GM13977 (cell line): Measurements from ENCODE around the gene NEURL4.

Source experiments
- DNase-seq: peaks from one replicate; pipeline ENCODE4 v3.0.0; 2012; ENCODE audit warnings: low spot score
- in situ Hi-C: fragments of 300-500 bp; cut with MboI; formaldehyde crosslinking; loops from one replicate; pipeline ENCODE4 v1.12.0; 2022; ENCODE audit warnings: low sequenced_read_pairs, low pct_unique_long_range_greater_than_20kb, mixed read lengths, inconsistent platforms; ENCODE audit not compliant: unreplicated experiment
- TF ChIP-seq, protein P1 (sequence below): IDR thresholded peaks from 2 replicates; pipeline ENCODE4 v1.5.1; 2012; ENCODE audit warnings: mild to moderate bottlenecking, control low read depth; ENCODE audit not compliant: insufficient read depth; ENCODE audit errors: extremely low read depth, missing control alignments

NEURL4 gene

DNA sequence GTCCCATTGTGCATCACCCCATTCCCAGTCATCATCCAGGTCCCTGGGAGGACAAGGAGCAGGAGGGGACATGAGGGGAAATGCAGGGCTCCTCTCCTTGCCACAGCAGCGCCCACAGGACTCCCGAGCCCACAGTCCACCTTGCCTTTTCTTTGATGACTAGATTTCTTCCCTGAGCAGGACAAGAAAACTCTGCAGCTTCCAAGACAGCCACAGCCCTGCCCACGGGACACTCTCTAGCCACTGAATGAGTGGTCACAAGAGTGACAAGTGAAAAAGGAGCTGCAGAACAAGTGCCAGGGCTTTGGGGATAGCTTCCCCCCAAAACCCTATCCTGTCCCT lies 4.7 kb downstream of the NEURL4 start:
- TF ChIP-seq, protein P1, sequence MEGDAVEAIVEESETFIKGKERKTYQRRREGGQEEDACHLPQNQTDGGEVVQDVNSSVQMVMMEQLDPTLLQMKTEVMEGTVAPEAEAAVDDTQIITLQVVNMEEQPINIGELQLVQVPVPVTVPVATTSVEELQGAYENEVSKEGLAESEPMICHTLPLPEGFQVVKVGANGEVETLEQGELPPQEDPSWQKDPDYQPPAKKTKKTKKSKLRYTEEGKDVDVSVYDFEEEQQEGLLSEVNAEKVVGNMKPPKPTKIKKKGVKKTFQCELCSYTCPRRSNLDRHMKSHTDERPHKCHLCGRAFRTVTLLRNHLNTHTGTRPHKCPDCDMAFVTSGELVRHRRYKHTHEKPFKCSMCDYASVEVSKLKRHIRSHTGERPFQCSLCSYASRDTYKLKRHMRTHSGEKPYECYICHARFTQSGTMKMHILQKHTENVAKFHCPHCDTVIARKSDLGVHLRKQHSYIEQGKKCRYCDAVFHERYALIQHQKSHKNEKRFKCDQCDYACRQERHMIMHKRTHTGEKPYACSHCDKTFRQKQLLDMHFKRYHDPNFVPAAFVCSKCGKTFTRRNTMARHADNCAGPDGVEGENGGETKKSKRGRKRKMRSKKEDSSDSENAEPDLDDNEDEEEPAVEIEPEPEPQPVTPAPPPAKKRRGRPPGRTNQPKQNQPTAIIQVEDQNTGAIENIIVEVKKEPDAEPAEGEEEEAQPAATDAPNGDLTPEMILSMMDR, result no peak
- DNase-seq, result no peak
- in situ Hi-C loops, result no loop called here

DNA sequence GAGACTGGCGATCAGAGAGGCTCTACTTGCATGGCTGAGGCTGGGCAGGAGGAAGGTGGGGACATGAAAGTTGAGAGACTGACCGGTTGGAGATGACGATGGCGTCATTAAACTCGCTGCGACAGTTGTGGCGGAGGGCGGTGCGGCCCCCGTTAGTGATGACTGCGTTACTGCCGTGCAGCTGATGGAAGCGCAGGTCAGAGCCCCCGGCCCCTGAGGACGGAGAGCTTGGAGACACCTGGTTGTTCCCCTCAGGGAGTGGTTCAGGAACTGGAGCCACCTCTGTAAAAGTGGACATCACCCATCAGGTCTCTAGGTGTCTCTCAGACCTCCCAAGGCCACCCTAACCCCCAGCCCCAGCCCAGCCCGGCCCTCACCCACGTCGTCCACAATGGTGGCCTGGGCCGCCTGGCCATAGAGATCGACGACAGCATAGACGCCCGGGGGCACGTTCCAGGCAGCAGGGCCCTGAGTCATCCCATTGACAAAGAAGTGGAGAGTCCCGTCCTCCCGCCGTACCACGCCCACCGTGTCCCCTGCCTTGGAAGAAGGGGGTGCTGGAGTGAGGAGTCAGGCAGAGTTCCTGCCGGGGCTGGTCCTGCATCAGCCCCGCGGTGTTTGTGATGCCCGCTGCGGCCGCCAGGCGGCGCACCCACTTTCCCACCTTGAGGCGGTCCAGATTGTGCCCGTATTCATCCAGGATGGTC lies 5.3 kb downstream of the NEURL4 start:
- in situ Hi-C loops, result no loop called here
- TF ChIP-seq, protein P1, result peak; percentile 86
- DNase-seq, result peak; percentile 80

DNA sequence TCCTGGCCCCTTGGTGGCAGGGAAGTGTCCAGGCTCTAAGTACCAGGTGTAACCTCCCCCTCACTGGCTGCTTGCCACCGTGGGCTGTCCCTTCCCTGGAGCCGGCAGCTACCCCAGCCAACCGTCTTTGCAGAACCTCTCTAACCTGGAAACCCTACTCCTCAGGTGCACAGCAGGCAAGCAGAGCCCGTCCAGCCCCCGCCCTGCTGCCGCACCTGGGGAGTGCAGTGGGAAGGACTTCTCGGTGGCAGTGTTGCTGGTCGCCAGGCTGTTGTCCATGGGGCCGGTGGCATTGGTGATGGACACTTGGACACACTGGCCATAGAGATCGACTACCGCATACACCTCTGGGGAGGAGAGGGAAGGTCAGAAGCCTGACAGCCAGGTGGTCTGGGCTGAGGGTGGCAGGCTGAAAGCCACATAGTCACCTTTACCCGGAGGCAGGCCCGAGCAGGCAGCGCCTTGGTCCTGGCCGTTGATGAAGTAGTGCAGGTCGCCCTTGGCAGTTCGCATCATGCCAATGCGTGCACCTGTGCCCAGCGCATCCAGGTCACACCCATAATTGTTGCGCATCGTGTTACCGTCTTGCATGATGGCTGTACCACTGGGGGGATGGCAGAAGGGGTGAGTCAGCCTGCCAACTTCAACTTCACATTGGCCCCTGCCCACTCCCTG lies 6.5 kb downstream of the NEURL4 start:
- in situ Hi-C loops, result no loop called here
- TF ChIP-seq, protein P1, result no peak
- DNase-seq, result no peak

DNA sequence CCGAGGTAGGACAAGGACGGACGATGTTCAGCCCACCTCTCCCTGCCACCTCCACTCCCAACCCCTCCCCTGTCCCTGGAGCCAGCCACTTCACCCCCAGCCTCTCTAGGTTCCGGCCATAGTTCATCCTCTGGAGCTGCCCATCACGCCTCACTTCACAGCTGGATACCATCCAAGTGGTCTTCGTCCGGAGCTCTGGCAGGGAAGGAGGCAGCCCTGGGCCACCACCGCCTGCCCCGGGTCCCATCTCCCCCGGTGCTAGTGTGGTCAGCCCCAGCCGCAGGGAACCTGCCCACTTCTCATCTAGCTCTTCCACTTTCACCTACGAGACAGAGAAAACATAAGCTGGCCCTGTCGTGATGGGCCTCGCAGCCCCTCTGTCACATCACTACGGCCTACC lies 7.7 kb downstream of the NEURL4 start:
- DNase-seq, result no peak
- in situ Hi-C loops, result no loop called here
- TF ChIP-seq, protein P1, result no peak

DNA sequence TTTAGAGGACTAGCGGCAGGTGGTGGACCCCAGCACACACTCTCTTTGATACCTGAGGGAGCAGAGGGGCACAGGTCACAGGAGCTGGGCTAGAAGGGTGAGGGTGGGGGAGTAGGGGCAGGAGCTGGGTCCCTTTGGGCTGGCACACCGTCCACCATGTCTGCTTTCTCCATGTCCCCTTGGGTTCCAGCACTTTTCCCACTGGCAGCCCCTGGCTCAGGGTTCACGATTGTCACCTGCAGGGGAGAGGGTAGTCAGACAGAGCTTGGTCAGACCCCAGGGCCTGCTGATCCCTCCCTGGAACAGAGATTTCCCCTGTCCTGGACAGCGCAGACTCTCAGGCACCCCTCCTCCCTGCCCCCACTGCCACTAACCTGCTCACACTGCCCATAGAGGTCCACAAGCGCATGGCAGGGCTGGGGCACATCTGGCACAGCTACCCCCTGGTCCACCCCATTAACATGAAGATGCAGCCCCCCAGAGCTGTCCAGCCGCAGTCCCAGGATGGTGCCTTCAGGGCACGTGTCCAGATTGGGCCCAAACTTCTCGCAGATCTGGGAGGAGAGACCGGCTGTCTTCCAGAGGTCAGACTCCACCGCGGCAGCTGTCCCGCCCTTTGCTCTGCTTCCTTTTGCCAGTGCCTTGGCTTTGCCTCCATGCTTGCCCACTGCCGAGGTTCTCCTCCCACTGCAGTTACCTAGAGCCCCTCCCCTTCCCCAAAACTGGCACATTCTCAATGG lies 10.8 kb downstream of the NEURL4 start:
- TF ChIP-seq, protein P1, result no peak
- in situ Hi-C loops, result no loop called here
- no peak for DNase-seq

DNA sequence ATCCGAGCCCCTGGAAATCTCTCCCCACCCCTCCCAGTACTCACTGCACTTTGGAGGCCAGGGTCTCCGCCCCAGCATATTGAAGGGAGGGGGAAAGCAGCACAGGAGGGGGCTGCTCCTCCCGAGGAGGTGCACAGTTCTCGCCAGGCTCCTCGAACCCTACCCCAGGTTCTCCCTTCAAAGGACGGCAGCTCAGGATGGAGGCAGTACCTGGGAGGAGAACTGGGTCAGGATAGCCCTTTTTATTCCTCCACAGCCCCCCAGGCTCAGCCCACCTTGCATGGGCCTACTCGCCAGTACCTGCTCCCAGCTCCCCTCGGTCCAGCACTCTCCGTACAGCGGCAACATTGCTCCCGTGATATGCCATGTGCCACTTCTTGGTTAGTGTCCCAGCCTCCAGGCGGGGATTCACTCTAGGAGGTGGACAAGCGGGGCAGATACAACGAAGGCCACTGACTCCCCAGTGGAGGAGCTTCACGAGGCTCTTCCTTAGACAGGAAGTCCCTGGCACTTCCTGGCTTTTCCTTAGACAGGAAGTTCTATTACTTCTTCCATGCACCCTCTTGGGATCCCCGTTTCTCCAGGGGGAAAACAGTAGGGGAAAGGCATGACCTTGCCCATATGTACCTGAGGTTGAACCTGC lies 11.9 kb downstream of the NEURL4 start:
- TF ChIP-seq, protein P1, result no peak
- in situ Hi-C loops, result no loop called here
- DNase-seq, result peak; percentile 17
